WTC11 (cell line): Measurements from ENCODE around the gene NDST4. TPM values are rescaled to one million over a fixed set of nuclear protein-coding genes. Genes with fewer than 3 reads are reported as not detected.

Experiments
- ATAC-seq: fragments of 200-7000 bp; cut with Tn5 transposase; 2 replicates; pipeline ENCODE4 v1.10.0; 2021; ENCODE audit warnings: mild to moderate bottlenecking, moderate library complexity
- CTCF ChIA-PET: fragments of 300-600 bp; sonication (Branson Sonifier 250); formaldehyde crosslinking; loops from one replicate; lab custom pipeline; 2021; ENCODE audit warnings: antibody characterized with exemption; lab: Charles Lee
- POLR2A ChIA-PET: fragments of 350-600 bp; sonication (Branson Sonifier 250); formaldehyde crosslinking; loops from one replicate; lab custom pipeline; 2021; ENCODE audit warnings: antibody characterized with exemption; lab: Charles Lee
- DNase-seq: peaks from one replicate; pipeline ENCODE4 v3.0.0; 2021; ENCODE audit warnings: low spot score
- H3K27ac Mint-ChIP-seq: 2 replicates; pipeline ENCODE4 v1.8.0; 2021; ENCODE audit warnings: mixed read lengths
- H3K27me3 Mint-ChIP-seq: 2 replicates; pipeline ENCODE4 v1.8.0; 2021; ENCODE audit warnings: low read depth, mild to moderate bottlenecking, moderate library complexity, mixed read lengths
- H3K36me3 Mint-ChIP-seq: 2 replicates; pipeline ENCODE4 v1.8.0; 2021; ENCODE audit warnings: mixed read lengths
- H3K4me1 Mint-ChIP-seq: 2 replicates; pipeline ENCODE4 v1.8.0; 2022; ENCODE audit warnings: mixed read lengths
- H3K4me3 Mint-ChIP-seq: 2 replicates; pipeline ENCODE4 v1.8.0; 2021; ENCODE audit warnings: mild to moderate bottlenecking, moderate library complexity, mixed read lengths
- H3K9me3 Mint-ChIP-seq: 2 replicates; pipeline ENCODE4 v1.8.0; 2021; ENCODE audit warnings: mixed read lengths
- EMX1 ChIP-seq: fragments of 250-450 bp; sonication (Bioruptor Pico); IDR thresholded peaks from 2 replicates; pipeline ENCODE4 v1.8.0; 2021; ENCODE audit warnings: mild to moderate bottlenecking
- ESRRA ChIP-seq: sonication (generic); formaldehyde crosslinking; IDR thresholded peaks from 2 replicates; pipeline ENCODE4 v1.8.1; 2022; ENCODE audit warnings: mild to moderate bottlenecking, missing genetic modification reagents, borderline replicate concordance
- GABPB1 ChIP-seq: sonication (generic); formaldehyde crosslinking; IDR thresholded peaks from 2 replicates; pipeline ENCODE4 v1.8.1; 2023; ENCODE audit warnings: mild to moderate bottlenecking, missing genetic modification reagents
- MYBL2 ChIP-seq: sonication (generic); formaldehyde crosslinking; IDR thresholded peaks from 2 replicates; pipeline ENCODE4 v1.8.1; 2023; ENCODE audit warnings: mild to moderate bottlenecking, moderate library complexity, missing genetic modification reagents
- NR3C1 ChIP-seq: sonication (generic); formaldehyde crosslinking; conservative IDR thresholded peaks from 2 replicates; pipeline ENCODE4 v1.8.1; 2023; ENCODE audit warnings: low read depth, mild to moderate bottlenecking, missing genetic modification reagents
- PRRX2 ChIP-seq: fragments of 250-450 bp; sonication (Bioruptor Pico); IDR thresholded peaks from 2 replicates; pipeline ENCODE4 v1.8.0; 2021; ENCODE audit warnings: mild to moderate bottlenecking
- SMAD4 ChIP-seq: sonication (generic); formaldehyde crosslinking; IDR thresholded peaks from 2 replicates; pipeline ENCODE4 v1.8.0; 2022; ENCODE audit warnings: mild to moderate bottlenecking, missing genetic modification reagents
- TCF7 ChIP-seq: sonication (generic); formaldehyde crosslinking; IDR thresholded peaks from 2 replicates; pipeline ENCODE4 v1.8.0; 2022; ENCODE audit warnings: mild to moderate bottlenecking, low read depth, missing genetic modification reagents, moderate library complexity
- TP53 ChIP-seq: sonication (generic); formaldehyde crosslinking; IDR thresholded peaks from 2 replicates; pipeline ENCODE4 v1.8.1; 2023; ENCODE audit warnings: mild to moderate bottlenecking, missing genetic modification reagents
- ZNF232 ChIP-seq: sonication (generic); formaldehyde crosslinking; IDR thresholded peaks from 2 replicates; pipeline ENCODE4 v1.8.0; 2022; ENCODE audit warnings: mild to moderate bottlenecking, missing genetic modification reagents
- ZNF263 ChIP-seq: sonication (generic); formaldehyde crosslinking; IDR thresholded peaks from 2 replicates; pipeline ENCODE4 v1.8.1; 2022; ENCODE audit warnings: low read depth, mild to moderate bottlenecking, moderate library complexity, missing genetic modification reagents
- ZNF416 ChIP-seq: fragments of 250-450 bp; sonication (Bioruptor Pico); IDR thresholded peaks from 2 replicates; pipeline ENCODE4 v1.9.0; 2021; ENCODE audit warnings: mild to moderate bottlenecking, inconsistent platforms
- ZNF671 ChIP-seq: fragments of 250-450 bp; sonication (Bioruptor Pico); IDR thresholded peaks from 2 replicates; pipeline ENCODE4 v1.8.0; 2021; ENCODE audit warnings: mild to moderate bottlenecking
- total RNA-seq: library from RNA; stranded (reverse); gene quantifications from 3 replicates; pipeline ENCODE4 v1.2.3, GENCODE V29; 2021
- TF ChIP-seq, protein P1 (sequence below): sonication (generic); formaldehyde crosslinking; IDR thresholded peaks from 2 replicates; pipeline ENCODE4 v1.8.1; 2023; ENCODE audit warnings: mild to moderate bottlenecking, missing genetic modification reagents
- TF ChIP-seq, protein P2 (sequence below): sonication (generic); formaldehyde crosslinking; IDR thresholded peaks from 2 replicates; pipeline ENCODE4 v1.8.1; 2022; ENCODE audit warnings: mild to moderate bottlenecking, missing genetic modification reagents, moderate library complexity, borderline replicate concordance
- TF ChIP-seq, protein P3 (sequence below): fragments of 250-450 bp; sonication (Bioruptor Pico); IDR thresholded peaks from 2 replicates; pipeline ENCODE4 v1.9.0; 2021; ENCODE audit warnings: moderate library complexity, mild to moderate bottlenecking, inconsistent platforms, borderline replicate concordance
- TF ChIP-seq, protein P4 (sequence below): sonication (generic); formaldehyde crosslinking; IDR thresholded peaks from 2 replicates; pipeline ENCODE4 v1.8.0; 2022; ENCODE audit warnings: mild to moderate bottlenecking, missing genetic modification reagents
- TF ChIP-seq, protein P5 (sequence below): sonication (generic); formaldehyde crosslinking; IDR thresholded peaks from 2 replicates; pipeline ENCODE4 v1.8.1; 2023; ENCODE audit warnings: mild to moderate bottlenecking, missing genetic modification reagents
- TF ChIP-seq, protein P6 (sequence below): sonication (generic); formaldehyde crosslinking; IDR thresholded peaks from 2 replicates; pipeline ENCODE4 v1.8.0; 2022; ENCODE audit warnings: mild to moderate bottlenecking, missing genetic modification reagents
- TF ChIP-seq, protein P7 (sequence below): sonication (generic); formaldehyde crosslinking; IDR thresholded peaks from 2 replicates; pipeline ENCODE4 v1.8.1; 2022; ENCODE audit warnings: low read depth, missing genetic modification reagents, borderline replicate concordance
- TF ChIP-seq, protein P8 (sequence below): sonication (generic); formaldehyde crosslinking; IDR thresholded peaks from 2 replicates; pipeline ENCODE4 v1.8.0; 2022; ENCODE audit warnings: mild to moderate bottlenecking, missing genetic modification reagents
- TF ChIP-seq, protein P9 (sequence below): fragments of 200-600 bp; IDR thresholded peaks from 2 replicates; pipeline ENCODE4 v1.8.0; 2022; ENCODE audit warnings: antibody characterized with exemption

NDST4 gene
- total RNA-seq, 1 experiment from 2014 or later, result not detected

DNA sequence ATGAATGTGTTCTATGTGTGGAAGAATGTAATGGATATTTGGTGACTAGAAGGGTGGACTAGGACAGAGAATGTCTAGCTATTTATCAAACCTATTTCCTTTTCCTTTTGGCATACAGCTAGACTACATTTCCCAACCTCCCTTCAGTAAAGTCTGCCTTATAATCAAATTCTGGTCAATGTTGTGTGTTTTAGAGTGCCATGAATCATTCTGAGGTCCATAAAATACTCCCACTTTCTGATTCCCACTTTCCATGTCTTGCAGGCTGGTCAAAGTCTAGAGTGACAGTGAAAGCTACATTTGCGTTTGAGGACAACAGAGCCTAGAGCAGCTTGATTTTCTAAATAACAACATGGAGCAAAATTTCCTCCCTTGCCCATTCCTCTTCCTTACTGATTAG lies 297.7 kb downstream of the NDST4 start (continued):
- TF ChIP-seq NR3C1 (no peak), TCF7 (no peak), ZNF232 (CRISPR knock-in tag) (no peak), SMAD4 (no peak), MYBL2 (CRISPR knock-in tag) (no peak)
- TF ChIP-seq, protein P1, sequence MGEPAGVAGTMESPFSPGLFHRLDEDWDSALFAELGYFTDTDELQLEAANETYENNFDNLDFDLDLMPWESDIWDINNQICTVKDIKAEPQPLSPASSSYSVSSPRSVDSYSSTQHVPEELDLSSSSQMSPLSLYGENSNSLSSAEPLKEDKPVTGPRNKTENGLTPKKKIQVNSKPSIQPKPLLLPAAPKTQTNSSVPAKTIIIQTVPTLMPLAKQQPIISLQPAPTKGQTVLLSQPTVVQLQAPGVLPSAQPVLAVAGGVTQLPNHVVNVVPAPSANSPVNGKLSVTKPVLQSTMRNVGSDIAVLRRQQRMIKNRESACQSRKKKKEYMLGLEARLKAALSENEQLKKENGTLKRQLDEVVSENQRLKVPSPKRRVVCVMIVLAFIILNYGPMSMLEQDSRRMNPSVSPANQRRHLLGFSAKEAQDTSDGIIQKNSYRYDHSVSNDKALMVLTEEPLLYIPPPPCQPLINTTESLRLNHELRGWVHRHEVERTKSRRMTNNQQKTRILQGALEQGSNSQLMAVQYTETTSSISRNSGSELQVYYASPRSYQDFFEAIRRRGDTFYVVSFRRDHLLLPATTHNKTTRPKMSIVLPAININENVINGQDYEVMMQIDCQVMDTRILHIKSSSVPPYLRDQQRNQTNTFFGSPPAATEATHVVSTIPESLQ (CRISPR knock-in tag), result no peak
- TF ChIP-seq, protein P2, sequence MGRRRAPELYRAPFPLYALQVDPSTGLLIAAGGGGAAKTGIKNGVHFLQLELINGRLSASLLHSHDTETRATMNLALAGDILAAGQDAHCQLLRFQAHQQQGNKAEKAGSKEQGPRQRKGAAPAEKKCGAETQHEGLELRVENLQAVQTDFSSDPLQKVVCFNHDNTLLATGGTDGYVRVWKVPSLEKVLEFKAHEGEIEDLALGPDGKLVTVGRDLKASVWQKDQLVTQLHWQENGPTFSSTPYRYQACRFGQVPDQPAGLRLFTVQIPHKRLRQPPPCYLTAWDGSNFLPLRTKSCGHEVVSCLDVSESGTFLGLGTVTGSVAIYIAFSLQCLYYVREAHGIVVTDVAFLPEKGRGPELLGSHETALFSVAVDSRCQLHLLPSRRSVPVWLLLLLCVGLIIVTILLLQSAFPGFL (CRISPR knock-in tag), result no peak
- TF ChIP-seq, protein P3, sequence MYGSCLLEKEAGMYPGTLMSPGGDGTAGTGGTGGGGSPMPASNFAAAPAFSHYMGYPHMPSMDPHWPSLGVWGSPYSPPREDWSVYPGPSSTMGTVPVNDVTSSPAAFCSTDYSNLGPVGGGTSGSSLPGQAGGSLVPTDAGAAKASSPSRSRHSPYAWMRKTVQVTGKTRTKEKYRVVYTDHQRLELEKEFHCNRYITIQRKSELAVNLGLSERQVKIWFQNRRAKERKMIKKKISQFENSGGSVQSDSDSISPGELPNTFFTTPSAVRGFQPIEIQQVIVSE (CRISPR knock-in tag), result no peak
- TF ChIP-seq, protein P4, sequence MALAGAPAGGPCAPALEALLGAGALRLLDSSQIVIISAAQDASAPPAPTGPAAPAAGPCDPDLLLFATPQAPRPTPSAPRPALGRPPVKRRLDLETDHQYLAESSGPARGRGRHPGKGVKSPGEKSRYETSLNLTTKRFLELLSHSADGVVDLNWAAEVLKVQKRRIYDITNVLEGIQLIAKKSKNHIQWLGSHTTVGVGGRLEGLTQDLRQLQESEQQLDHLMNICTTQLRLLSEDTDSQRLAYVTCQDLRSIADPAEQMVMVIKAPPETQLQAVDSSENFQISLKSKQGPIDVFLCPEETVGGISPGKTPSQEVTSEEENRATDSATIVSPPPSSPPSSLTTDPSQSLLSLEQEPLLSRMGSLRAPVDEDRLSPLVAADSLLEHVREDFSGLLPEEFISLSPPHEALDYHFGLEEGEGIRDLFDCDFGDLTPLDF (CRISPR knock-in tag), result no peak

DNA sequence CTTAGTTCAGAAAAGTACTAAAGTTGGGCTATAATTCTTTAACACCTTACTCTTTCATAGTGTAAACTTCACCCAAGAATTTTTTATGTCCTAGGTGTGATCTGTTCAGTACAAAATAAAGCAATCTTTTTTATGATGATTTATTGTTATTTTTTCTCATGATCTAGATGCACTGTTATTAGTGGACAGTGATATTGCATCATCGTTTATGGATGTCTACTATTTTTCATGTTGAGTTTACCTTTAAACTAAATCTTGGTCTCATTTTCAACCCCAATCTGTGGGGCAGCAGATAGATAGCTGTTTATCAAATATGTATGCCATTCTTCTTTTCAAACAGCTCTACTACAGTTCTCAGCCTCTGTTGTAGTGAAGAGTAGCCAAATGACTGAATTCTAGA lies 299.5 kb downstream of the NDST4 start:
- Mint-ChIP-seq H3K4me1 (no peaks in the 10 kb centered on the region), H3K27me3 (no peaks in the 10 kb centered on the region), H3K36me3 (no peaks in the 10 kb centered on the region), H3K9me3 (no peaks in the 10 kb centered on the region), H3K4me3 (no peak overlapping the region), H3K27ac (no peak overlapping the region)
- no peak for DNase-seq
- CTCF ChIA-PET, result no interaction called here
- POLR2A ChIA-PET, result no interaction called here
- no peak for TF ChIP-seq PRRX2 (CRISPR knock-in tag)
- TF ChIP-seq, all 79 proteins: peak for 0
- ATAC-seq, result no peak

DNA sequence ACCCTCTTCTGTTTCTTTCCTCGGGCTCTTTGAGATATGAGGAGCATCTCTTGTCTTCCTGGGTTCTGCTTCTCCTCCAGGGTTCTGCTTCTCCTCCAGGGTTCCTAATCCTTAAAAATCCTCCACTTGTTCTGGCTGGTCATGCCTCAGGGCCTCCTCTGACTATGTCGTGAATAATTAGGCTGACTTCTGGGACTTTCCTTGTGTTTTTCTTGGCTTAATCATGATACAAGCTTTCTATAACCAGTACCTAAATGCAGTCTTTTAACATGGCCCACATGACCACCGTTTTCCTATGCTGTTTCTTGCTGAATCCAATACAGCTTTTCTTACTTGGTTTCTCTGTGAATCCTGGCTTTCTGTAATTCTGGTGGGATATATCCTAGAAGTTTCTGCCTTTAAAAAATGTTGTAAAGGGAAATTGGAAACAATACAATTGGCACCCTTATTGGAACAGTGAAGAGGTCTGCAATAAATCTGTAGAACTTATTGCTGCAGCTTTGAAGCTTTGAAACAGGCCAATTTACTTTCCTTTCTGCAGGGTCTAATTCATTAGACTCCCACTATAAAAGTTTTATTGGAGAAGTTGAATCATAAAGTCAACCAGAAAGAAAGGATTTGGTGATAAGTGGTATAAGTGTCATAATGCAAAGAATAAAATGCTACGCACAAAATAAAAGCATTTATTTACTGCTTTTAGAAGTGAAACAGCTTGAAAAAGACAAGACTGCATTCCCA lies 301.7 kb downstream of the NDST4 start:
- DNase-seq (no peak), ATAC-seq (no peak)
- no peak overlapping the region for H3K27ac Mint-ChIP-seq
- no peaks in the 10 kb centered on the region for H3K27me3 Mint-ChIP-seq
- ChIA-PET CTCF (interaction anchor here (0.7 kb wide), 1 partner anchor 282 kb away, joined by 3 read pairs; no protein-coding TSS in a partner anchor), POLR2A (interaction anchor here (0.6 kb wide), 1 partner anchor 936 kb away, joined by 3 read pairs; no protein-coding TSS in a partner anchor)
- no peaks in the 10 kb centered on the region for H3K9me3 Mint-ChIP-seq
- H3K4me1 Mint-ChIP-seq, result peaks cover 3% of the 10 kb centered on the region
- H3K4me3 Mint-ChIP-seq, result no peak overlapping the region
- H3K36me3 Mint-ChIP-seq, result no peaks in the 10 kb centered on the region
- TF ChIP-seq TP53 (CRISPR knock-in tag) (no peak), ZNF671 (CRISPR knock-in tag) (no peak), ESRRA (CRISPR knock-in tag) (no peak), SMAD4 (no peak), ZNF416 (no peak), GABPB1 (CRISPR knock-in tag) (no peak), ZNF263 (no peak), EMX1 (no peak)
- TF ChIP-seq, protein P5, sequence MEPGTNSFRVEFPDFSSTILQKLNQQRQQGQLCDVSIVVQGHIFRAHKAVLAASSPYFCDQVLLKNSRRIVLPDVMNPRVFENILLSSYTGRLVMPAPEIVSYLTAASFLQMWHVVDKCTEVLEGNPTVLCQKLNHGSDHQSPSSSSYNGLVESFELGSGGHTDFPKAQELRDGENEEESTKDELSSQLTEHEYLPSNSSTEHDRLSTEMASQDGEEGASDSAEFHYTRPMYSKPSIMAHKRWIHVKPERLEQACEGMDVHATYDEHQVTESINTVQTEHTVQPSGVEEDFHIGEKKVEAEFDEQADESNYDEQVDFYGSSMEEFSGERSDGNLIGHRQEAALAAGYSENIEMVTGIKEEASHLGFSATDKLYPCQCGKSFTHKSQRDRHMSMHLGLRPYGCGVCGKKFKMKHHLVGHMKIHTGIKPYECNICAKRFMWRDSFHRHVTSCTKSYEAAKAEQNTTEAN (CRISPR knock-in tag), result no peak
- TF ChIP-seq, protein P6, sequence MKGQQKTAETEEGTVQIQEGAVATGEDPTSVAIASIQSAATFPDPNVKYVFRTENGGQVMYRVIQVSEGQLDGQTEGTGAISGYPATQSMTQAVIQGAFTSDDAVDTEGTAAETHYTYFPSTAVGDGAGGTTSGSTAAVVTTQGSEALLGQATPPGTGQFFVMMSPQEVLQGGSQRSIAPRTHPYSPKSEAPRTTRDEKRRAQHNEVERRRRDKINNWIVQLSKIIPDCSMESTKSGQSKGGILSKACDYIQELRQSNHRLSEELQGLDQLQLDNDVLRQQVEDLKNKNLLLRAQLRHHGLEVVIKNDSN, result no peak
- TF ChIP-seq, protein P7, sequence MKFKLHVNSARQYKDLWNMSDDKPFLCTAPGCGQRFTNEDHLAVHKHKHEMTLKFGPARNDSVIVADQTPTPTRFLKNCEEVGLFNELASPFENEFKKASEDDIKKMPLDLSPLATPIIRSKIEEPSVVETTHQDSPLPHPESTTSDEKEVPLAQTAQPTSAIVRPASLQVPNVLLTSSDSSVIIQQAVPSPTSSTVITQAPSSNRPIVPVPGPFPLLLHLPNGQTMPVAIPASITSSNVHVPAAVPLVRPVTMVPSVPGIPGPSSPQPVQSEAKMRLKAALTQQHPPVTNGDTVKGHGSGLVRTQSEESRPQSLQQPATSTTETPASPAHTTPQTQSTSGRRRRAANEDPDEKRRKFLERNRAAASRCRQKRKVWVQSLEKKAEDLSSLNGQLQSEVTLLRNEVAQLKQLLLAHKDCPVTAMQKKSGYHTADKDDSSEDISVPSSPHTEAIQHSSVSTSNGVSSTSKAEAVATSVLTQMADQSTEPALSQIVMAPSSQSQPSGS (CRISPR knock-in tag), result no peak
- TF ChIP-seq, protein P8, sequence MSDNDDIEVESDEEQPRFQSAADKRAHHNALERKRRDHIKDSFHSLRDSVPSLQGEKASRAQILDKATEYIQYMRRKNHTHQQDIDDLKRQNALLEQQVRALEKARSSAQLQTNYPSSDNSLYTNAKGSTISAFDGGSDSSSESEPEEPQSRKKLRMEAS (CRISPR knock-in tag), result no peak
- TF ChIP-seq, protein P9, sequence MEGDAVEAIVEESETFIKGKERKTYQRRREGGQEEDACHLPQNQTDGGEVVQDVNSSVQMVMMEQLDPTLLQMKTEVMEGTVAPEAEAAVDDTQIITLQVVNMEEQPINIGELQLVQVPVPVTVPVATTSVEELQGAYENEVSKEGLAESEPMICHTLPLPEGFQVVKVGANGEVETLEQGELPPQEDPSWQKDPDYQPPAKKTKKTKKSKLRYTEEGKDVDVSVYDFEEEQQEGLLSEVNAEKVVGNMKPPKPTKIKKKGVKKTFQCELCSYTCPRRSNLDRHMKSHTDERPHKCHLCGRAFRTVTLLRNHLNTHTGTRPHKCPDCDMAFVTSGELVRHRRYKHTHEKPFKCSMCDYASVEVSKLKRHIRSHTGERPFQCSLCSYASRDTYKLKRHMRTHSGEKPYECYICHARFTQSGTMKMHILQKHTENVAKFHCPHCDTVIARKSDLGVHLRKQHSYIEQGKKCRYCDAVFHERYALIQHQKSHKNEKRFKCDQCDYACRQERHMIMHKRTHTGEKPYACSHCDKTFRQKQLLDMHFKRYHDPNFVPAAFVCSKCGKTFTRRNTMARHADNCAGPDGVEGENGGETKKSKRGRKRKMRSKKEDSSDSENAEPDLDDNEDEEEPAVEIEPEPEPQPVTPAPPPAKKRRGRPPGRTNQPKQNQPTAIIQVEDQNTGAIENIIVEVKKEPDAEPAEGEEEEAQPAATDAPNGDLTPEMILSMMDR, result no peak
